GM12872 (cell line): Measurements from ENCODE around the gene SRSF3.

Experiments used
- CTCF ChIP-seq: IDR thresholded peaks from 3 replicates; pipeline ENCODE4 v1.5.1; 2011; ENCODE audit warnings: low read depth, mild to moderate bottlenecking, low read length, moderate library complexity; ENCODE audit not compliant: insufficient read depth

The SRSF3 gene

GRCh38 chr6:36566418-36566905, 27.7 kb upstream of the SRSF3 start:
- TF ChIP-seq CTCF: no peak

DNA sequence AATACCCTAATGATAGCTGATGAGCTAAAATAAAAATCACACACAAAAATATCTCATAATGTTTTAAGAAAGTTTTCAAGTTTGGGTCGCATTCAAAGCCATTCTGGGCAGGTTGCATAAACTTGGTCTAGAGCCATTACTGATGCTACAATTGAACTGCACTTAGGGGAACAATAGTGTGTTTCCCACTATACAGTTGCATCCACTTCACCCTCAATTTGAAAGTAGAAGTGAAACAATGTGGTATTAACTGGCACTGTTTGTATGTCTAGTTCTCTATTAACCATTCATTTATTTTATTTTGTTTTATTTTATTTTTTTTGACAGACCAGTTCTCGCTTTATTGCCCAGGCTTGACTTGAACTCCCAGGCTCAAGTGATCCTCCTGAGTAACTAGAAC, 23.9 kb upstream of the SRSF3 start:
- no peak for TF ChIP-seq CTCF

DNA sequence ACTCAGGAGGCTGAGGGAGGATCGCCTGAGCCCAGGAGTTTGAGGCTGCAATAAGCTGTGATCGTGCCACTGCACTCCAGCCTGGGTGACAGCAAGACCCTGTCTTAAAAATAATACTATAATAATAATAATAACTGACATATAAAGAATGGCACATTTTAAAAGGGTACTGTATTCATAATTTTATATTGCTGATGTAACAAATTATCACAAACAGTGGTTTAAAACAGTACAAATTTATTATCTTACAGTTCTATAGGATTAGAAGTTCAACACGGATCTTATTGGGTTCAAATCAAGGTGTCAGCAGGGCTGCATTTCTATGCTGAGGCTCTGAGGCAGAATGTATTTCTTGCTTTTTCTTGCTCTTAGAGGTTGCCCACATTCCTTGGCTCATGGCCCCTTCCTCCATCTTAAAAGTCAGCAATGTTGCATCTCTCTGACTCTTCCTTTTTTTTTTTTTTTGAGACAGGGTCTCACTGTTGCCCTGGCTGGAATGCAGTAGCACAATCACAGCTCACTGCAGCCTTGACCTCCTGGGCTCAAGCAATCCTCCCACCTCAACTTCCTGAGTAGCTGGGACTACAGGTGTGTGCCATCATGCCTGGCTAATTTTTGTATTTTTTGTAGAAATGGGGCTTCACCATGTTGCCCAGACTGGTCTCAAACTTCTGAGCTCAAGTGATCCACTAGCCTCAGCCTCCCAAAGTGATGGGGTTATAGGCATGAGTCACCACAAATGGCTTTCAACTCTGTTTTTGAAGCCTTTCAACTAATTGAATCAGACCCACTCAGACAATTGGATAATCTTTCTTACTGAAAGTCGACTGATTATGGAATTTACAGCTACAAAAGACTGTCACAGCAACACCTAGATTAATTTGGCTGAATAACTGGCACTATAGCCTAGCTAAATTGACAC, 22.8 kb upstream of the SRSF3 start:
- TF ChIP-seq CTCF: no peak

DNA sequence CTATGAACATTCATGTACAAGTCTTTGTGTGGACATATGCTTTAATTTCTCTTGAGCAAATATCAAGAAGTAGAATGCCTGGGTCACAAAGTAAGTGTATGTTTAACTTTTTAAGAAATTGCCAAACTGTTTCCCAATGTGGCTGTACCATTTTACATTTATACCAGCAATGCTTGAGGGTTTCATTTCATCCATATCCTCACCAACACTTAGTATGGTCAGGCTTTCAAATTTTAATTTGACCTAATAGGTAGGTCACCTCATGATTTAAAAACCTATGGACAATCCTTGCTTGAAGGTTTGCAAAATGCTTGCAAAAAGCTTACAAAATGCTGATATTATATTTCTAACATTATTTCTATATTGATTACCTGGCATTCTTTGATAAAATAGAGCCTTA, 19.5 kb upstream of the SRSF3 start:
- TF ChIP-seq CTCF: no peak

DNA sequence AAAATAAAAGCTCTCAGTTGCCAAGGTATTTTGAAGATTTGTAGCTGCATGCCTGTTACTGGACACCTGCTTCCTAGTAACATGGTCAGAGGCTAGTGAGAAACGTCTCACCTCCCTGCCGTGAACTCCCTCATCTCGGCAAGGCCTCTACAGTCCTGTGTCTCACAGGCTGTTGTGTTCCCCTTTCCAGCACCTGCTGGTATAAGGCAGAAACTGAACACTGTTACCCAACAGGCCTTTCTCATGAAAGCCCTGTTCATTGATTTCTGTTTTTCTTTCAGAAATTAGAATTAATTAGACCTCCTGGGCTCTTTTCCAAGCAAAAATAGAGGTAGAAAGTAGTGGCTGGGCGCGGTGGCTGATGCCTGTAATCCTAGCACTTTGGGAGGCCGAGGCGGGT, 17.6 kb upstream of the SRSF3 start:
- TF ChIP-seq CTCF: no peak

- TF ChIP-seq CTCF: no peak
Observed at GRCh38 chr6:36577301-36577700, 16.9 kb upstream of the SRSF3 start.

DNA sequence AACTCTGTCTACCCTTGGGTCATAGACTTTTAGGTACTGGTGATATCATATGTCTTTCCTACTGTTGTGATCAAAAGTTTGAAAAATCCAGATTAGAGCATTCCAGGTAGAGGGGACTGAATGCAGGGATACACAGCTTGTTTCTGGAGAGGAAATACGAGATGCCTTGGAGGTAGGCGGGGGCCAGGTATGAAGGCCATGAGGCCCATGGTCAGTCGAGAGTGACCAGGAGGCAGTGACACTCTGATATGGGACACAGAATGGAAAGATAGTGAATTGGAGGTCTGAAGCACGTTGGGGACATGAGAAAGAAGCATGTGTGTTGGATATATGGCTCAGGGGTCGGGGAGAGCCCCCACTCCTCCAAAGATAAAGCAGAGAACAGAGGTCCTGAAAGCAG, 16.1 kb upstream of the SRSF3 start:
- TF ChIP-seq CTCF: no peak
